ENCODE measurements around the gene FRMD7.
A peak's percentile ranks its signal among the peaks of the same experiment; 100 is the strongest.

FRMD7 gene

DNA sequence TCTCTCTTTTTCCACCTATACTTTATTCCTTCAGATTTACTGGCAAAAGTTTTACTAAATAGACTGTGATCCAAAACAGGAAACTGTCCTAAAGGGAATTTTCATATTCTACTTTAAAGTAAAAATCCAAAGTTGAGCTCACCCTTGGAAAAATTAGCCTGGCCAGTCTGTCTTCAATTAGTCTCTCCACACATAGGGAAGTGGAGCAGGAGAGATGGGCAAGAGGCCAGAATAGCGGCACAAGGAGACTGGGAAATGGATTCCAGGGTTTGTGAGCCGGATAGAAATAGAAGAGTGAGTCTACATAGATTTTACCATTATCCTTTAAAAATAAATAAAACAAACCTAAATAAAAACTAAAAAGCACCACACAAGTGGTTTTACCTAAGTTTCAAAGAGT, 16.2 kb upstream of the FRMD7 start:
- no peaks in the 10 kb centered on the region for H3K9me3 ChIP-seq
- H3K27ac ChIP-seq, result no peak overlapping the region
- H3K4me3 ChIP-seq, result no peak overlapping the region
- H3K4me1 ChIP-seq, result no peaks in the 10 kb centered on the region
- H3K27me3 ChIP-seq, result peaks cover 61% of the 10 kb centered on the region
- TF ChIP-seq Cebpa-rat (IDR thresholded peaks at IDR 0.05), result no peak
- no peaks in the 10 kb centered on the region for H3K36me3 ChIP-seq
- no peaks in the 10 kb centered on the region for H4K20me1 ChIP-seq
- H3K9ac ChIP-seq, result no peak overlapping the region
- no peak overlapping the region for H3K4me2 ChIP-seq

DNA sequence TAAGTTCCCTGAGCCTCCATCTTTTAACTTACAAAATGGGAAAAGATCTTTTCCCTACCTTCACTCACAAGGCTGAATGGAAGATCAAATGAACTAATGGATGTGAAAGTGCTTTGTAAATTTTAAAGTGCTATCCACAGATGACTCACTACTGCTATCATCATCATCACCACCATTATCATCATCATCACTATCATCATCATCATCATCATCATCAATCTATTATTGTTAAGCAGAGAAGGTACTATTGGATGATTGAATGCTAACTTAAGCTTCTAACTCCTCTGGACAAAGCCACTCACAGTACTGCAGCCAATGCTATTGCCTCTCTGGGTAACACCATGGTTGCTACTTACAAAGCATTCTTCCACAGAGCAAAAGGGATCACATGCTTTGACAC, 1.9 kb downstream of the FRMD7 start:
- H3K27ac ChIP-seq, result no peak overlapping the region

DNA sequence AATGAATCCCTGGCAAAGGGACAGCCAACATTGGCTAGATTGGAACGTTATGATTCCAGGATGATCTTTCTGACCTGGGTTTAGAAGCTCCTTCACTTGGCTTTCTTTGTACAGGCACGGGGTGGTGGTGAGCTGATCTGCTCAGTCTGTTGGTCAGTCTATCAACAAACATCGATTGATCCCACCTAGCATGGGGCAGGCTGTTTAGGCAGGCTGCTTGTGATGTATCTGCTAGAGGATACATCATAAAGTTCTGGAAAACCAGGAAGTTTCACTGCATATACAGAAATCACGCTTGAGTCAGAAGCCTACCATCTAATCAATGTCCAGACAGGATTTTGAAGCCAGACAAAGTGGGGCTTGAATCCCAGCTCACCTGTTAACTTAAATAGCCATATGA, 6.9 kb downstream of the FRMD7 start:
- Histone ChIP-seq H3K4me3 (no peak overlapping the region), H3K27ac (no peak overlapping the region), H3K36me3 (no peaks in the 10 kb centered on the region), H3K9ac (no peak overlapping the region), H3K9me3 (no peaks in the 10 kb centered on the region), H3K27me3 (peaks cover 91% of the 10 kb centered on the region), H3K4me2 (no peak overlapping the region), H3K4me1 (no peaks in the 10 kb centered on the region), H4K20me1 (no peaks in the 10 kb centered on the region; the same call in 1 of the 2 replicates)
- no peak for TF ChIP-seq Cebpa-rat (IDR thresholded peaks at IDR 0.05)

More for the DNA sequence above, 1.9 kb downstream of the FRMD7 start:
- Histone ChIP-seq H3K9ac (no peak overlapping the region), H3K4me3 (no peak overlapping the region), H4K20me1 (no peaks in the 10 kb centered on the region; the same call in 1 of the 2 replicates), H3K27me3 (peaks cover 87% of the 10 kb centered on the region), H3K4me2 (no peak overlapping the region), H3K4me1 (peaks cover 10% of the 10 kb centered on the region; the same call in 1 of the 2 replicates), H3K36me3 (no peaks in the 10 kb centered on the region), H3K9me3 (no peaks in the 10 kb centered on the region)
- TF ChIP-seq Cebpa-rat (IDR thresholded peaks at IDR 0.05), result no peak

DNA sequence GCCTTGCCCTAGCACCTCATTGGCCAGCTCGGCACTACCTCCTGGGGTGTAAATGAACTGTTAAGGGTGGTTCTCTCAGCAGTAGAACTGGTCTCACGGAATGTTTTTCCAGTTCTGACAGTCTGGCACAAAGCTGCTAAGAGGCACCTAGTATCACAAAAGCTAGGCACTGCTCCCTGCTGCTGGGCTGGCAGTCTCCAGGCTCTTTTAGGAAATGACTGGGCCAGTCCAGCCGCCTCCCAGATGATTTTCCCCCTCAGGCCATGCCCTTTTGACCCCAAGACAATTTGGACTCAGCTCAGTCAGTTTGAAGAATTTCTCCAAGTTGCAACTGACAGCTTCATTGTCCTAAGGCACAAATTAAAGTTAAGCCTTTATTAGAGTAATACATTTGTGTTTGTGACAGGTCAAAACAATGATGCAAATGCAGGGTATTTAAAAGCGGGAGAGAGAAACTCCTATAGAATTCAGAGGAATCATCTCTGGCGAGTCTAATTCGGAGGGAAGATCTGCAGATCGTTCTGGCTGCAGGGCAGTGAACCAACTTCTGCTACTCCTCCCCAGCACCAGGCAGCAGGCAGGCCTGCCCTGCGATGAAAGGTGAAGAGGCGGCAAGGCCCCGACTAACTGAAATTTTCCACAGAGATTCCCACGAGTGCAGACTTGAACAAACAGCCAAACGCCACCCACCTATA, 7.9 kb downstream of the FRMD7 start:
- no peak overlapping the region for H3K4me3 ChIP-seq
- no peak for TF ChIP-seq Cebpa-rat (IDR thresholded peaks at IDR 0.05)
- H3K27ac ChIP-seq, result no peak overlapping the region
- H3K4me1 ChIP-seq, result no peaks in the 10 kb centered on the region
- H3K9me3 ChIP-seq, result no peaks in the 10 kb centered on the region
- H3K36me3 ChIP-seq, result no peaks in the 10 kb centered on the region
- H3K4me2 ChIP-seq, result no peak overlapping the region
- no peaks in the 10 kb centered on the region; the same call in 1 of the 2 replicates for H4K20me1 ChIP-seq
- H3K9ac ChIP-seq, result no peak overlapping the region
- peaks cover 91% of the 10 kb centered on the region for H3K27me3 ChIP-seq

DNA sequence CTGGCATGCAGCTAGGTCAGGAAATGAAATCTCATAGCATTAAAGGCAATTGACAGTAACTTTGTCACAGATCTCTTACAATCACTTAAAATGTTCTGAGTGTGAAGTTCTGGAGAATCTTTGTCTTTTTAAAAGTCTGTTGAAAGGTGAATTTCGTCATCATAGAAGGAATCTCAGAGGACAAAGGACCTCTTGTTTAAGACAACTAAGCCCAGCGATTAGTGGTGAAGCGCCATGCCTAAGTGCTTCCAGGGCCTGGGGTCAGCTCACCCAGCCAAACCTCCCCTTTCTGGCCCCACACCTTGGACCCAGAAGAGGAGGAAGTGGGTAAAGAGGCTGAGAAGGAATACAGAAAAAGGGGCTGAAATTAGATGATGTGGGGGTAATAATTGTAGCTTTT, 8.5 kb downstream of the FRMD7 start:
- TF ChIP-seq Cebpa-rat (IDR thresholded peaks at IDR 0.05), result no peak
- no peak overlapping the region for H3K4me3 ChIP-seq
- no peaks in the 10 kb centered on the region; the same call in 1 of the 2 replicates for H4K20me1 ChIP-seq
- H3K9me3 ChIP-seq, result no peaks in the 10 kb centered on the region
- no peaks in the 10 kb centered on the region for H3K4me1 ChIP-seq
- H3K36me3 ChIP-seq, result no peaks in the 10 kb centered on the region
- H3K9ac ChIP-seq, result no peak overlapping the region
- no peak overlapping the region for H3K4me2 ChIP-seq
- H3K27ac ChIP-seq, result no peak overlapping the region
- peaks cover 91% of the 10 kb centered on the region for H3K27me3 ChIP-seq

DNA sequence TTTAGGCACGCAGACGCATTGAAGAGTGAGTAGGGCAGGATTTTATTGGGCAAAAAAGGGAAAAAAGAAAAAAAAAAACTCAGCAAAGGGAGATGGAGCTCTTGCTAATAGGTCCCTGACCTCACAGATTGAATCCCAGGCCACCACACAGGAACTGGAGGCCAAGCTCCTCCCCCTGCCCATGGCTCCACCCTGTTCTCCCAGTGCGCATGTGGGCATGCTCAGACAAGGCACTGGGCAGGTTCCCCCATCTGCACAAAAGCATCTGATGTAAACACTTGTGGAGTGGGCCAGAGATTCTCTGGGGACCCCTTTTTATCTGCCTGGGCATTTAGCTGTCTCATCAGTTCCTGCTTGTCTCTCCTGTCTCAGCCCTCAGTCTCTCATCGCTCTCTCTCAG, 9.5 kb downstream of the FRMD7 start:
- no peak overlapping the region for H3K4me3 ChIP-seq
- peaks cover 87% of the 10 kb centered on the region for H3K27me3 ChIP-seq
- H3K9me3 ChIP-seq, result no peaks in the 10 kb centered on the region
- no peaks in the 10 kb centered on the region for H3K4me1 ChIP-seq
- no peak overlapping the region for H3K27ac ChIP-seq
- TF ChIP-seq Cebpa-rat (IDR thresholded peaks at IDR 0.05), result no peak
- H3K9ac ChIP-seq, result no peak overlapping the region
- no peak overlapping the region for H3K4me2 ChIP-seq
- H3K36me3 ChIP-seq, result no peaks in the 10 kb centered on the region
- no peaks in the 10 kb centered on the region; the same call in 1 of the 2 replicates for H4K20me1 ChIP-seq

DNA sequence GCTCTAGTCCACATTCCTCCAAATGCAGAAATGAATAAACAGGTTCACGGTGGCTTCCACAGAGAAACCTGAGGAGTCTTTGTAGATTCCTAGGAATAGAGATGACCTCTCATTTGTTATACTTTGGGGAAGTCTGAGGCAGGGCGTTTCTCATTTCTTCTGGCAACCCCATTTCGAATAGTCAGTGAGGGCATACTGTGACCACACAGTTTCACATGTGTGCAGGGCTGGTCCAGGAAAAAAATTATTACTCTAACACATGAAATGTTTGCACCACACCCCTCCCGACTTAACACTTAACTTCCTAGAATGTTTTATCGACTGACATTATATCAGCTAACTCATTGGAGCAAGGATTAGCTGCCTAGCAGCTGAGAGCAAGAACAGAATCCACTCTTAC, 12.0 kb downstream of the FRMD7 start:
- peaks cover 86% of the 10 kb centered on the region for H3K27me3 ChIP-seq
- TF ChIP-seq Cebpa-rat (IDR thresholded peaks at IDR 0.05), result no peak
- H3K27ac ChIP-seq, result no peak overlapping the region
- no peak overlapping the region for H3K9ac ChIP-seq
- no peak overlapping the region for H3K4me3 ChIP-seq
- no peak overlapping the region for H3K4me2 ChIP-seq
- no peaks in the 10 kb centered on the region for H3K36me3 ChIP-seq
- peaks cover 8% of the 10 kb centered on the region; the same call in 1 of the 2 replicates for H4K20me1 ChIP-seq
- H3K4me1 ChIP-seq, result no peaks in the 10 kb centered on the region
- no peaks in the 10 kb centered on the region for H3K9me3 ChIP-seq

DNA sequence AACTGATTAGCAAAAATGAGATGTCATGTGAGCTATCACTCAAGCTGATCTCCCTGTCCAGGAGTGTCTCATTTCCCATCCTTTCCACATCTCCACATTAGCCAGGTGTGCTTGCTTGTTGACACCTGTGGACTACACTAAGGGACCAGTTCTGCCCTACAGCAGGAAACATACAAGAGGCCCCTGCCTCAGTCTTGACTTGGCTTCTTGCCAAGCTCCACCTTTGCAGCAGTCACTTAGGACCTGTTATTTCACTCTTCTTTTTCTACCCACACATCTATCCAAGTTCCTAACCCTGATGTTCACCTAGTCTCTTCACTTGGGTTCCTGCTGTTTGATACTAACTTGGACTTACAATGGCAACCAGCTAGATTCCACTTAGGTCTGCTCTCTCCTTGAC, 13.2 kb downstream of the FRMD7 start:
- no peak overlapping the region for H3K27ac ChIP-seq
- TF ChIP-seq Cebpa-rat (IDR thresholded peaks at IDR 0.05), result no peak
- H3K9me3 ChIP-seq, result no peaks in the 10 kb centered on the region

DNA sequence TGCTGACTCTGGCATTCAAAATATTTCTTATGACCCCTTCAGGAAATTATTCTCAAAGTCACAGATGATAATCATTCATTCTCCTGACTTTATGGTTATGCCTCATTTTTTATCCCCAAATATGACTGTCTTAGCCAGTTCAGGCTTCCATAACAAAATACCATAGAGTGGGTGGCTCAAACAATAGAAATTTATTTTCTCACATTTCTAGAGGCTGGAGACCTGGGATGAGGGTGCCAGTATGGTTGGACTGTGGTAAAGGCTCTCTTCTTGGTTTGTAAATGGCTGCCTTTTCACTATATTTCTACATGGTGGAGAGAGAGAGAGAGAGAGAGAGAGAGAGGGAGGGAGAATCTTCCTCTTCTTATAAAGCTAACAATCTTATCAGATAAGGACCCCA, 20.5 kb downstream of the FRMD7 start:
- no peaks in the 10 kb centered on the region for H3K36me3 ChIP-seq
- H3K9ac ChIP-seq, result no peak overlapping the region
- TF ChIP-seq Cebpa-rat (IDR thresholded peaks at IDR 0.05), result no peak
- H3K4me2 ChIP-seq, result no peak overlapping the region
- no peaks in the 10 kb centered on the region for H3K4me1 ChIP-seq
- H3K27ac ChIP-seq, result no peak overlapping the region
- no peak overlapping the region for H3K4me3 ChIP-seq
- peaks cover 3% of the 10 kb centered on the region; the same call in 1 of the 2 replicates for H4K20me1 ChIP-seq
- no peaks in the 10 kb centered on the region for H3K9me3 ChIP-seq
- H3K27me3 ChIP-seq, result peaks cover 86% of the 10 kb centered on the region

More for the DNA sequence above, 13.2 kb downstream of the FRMD7 start:
- Histone ChIP-seq H3K4me2 (no peak overlapping the region), H3K4me1 (no peaks in the 10 kb centered on the region), H4K20me1 (peaks cover 8% of the 10 kb centered on the region; the same call in 1 of the 2 replicates), H3K36me3 (no peaks in the 10 kb centered on the region), H3K9ac (no peak overlapping the region), H3K27me3 (peaks cover 86% of the 10 kb centered on the region), H3K4me3 (no peak overlapping the region)

DNA sequence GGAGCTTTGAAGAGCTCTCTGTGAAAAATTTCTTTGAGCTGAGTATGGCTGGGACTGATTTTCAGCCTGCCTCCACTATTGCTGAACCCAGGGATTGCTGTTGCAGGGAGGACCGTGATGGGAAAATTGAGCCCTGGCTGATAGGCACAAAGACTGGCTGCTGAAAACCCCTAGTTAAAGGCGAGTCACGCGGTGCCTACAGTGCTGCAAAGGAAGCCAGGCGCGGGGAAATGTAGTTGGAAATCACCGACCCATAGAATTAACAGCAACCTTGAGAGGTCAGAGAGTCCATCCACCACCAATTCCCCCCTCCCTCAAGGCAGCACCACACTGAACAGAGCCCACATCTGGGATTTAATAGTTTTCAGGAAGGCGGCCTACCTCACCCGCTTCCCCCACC, 26.0 kb downstream of the FRMD7 start:
- H3K4me3 ChIP-seq, result no peak overlapping the region
- no peaks in the 10 kb centered on the region for H3K4me1 ChIP-seq
- no peak overlapping the region for H3K9ac ChIP-seq
- no peaks in the 10 kb centered on the region for H3K9me3 ChIP-seq
- H3K27ac ChIP-seq, result no peak overlapping the region
- TF ChIP-seq Cebpa-rat (IDR thresholded peaks at IDR 0.05), result no peak
- peak overlapping the region; percentile 33 for H3K4me2 ChIP-seq
- no peaks in the 10 kb centered on the region; the same call in 1 of the 2 replicates for H4K20me1 ChIP-seq
- H3K36me3 ChIP-seq, result no peaks in the 10 kb centered on the region
- H3K27me3 ChIP-seq, result peaks cover 88% of the 10 kb centered on the region
